AG09319 (cell line): ENCODE data around the gene LOXL4.

Source experiments
- DNase-seq: peaks from one replicate; pipeline ENCODE4 v3.0.0-alpha.2; 2010; ENCODE audit warnings: low read depth; ENCODE audit errors: extremely low read depth
- TF ChIP-seq, protein P1 (sequence below): IDR thresholded peaks from 2 replicates; pipeline ENCODE4 v1.5.1; 2011; ENCODE audit warnings: low read depth, mild to moderate bottlenecking, inconsistent platforms, low read length, moderate library complexity

The LOXL4 gene

DNA sequence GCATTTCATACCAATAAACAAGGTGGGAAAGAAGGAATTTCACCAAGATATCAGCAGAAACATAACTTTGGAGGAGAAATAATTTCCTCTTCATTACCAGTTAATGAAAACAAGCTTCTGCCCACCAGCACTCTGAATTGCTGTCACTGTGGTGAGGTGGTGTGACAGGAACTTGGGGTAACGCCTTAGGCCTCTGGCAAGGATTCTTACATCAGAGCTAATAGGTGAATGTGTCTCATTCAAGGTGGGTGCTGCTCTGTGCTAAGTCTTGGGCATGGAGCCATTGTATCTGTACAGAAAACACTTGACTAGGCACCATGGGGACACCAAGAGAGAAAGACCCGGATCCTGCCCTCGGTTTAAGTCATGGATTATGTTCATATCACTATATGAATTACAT lies 8.3 kb upstream of the LOXL4 start:
- TF ChIP-seq, protein P1, sequence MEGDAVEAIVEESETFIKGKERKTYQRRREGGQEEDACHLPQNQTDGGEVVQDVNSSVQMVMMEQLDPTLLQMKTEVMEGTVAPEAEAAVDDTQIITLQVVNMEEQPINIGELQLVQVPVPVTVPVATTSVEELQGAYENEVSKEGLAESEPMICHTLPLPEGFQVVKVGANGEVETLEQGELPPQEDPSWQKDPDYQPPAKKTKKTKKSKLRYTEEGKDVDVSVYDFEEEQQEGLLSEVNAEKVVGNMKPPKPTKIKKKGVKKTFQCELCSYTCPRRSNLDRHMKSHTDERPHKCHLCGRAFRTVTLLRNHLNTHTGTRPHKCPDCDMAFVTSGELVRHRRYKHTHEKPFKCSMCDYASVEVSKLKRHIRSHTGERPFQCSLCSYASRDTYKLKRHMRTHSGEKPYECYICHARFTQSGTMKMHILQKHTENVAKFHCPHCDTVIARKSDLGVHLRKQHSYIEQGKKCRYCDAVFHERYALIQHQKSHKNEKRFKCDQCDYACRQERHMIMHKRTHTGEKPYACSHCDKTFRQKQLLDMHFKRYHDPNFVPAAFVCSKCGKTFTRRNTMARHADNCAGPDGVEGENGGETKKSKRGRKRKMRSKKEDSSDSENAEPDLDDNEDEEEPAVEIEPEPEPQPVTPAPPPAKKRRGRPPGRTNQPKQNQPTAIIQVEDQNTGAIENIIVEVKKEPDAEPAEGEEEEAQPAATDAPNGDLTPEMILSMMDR: no peak
- no peak for DNase-seq

DNA sequence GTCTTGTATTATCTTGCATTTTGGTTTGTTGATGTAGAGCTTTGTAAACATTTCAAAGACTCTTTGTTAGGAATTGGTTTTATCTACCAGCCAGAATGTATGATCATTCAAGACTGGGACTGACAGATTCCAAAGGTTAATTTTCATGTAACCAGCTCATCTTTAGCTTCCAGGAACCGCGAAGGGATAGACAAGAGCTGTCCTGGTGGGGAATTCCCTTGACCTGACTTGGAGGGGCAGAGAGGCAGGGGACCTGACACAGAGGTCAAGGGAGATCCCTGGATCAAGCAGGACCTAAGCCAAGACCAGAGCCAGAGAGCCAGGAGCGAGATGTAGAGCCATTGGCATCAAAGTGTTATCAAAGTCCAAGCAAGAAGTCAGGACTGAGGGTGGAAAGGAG lies 6.6 kb upstream of the LOXL4 start:
- TF ChIP-seq, protein P1: no peak
- no peak for DNase-seq

DNA sequence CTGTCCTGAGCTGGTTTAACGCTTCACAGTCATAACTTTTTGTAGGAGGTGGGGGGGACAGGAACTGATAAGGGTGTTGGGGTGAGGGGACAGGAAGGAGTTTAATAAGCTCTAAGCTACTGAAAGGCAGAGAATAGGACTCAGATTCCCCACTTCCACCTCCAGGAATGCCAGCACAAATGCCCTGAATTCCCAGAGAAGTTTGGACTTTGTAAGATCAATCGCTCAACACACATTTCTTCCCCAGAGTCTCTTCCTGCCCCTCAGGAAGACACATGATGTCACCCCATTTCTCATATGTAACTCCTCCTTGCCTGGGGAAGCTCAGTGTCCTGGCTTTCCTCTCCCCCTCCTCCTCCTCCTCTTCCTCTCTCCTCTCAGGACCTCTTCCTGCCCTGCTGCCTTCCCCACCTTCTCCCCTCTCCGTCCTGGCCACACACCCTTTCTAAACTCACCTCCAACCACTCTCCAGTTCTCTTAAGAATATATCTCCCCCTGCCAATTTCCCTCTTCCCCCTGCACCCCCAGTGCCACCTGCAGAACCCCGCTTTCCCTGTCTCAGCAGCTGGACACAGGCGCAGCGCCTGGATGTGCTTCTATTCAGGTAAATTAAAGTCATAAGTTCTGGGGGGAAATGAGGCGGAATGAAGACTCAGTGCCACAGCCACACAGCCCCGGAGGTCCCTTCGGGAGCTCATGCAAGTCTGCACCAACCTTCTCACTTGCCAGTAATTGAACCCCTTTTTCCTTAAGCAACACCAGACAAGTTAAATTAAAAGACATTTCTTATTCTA lies 5.3 kb upstream of the LOXL4 start:
- TF ChIP-seq, protein P1: no peak
- no peak for DNase-seq

DNA sequence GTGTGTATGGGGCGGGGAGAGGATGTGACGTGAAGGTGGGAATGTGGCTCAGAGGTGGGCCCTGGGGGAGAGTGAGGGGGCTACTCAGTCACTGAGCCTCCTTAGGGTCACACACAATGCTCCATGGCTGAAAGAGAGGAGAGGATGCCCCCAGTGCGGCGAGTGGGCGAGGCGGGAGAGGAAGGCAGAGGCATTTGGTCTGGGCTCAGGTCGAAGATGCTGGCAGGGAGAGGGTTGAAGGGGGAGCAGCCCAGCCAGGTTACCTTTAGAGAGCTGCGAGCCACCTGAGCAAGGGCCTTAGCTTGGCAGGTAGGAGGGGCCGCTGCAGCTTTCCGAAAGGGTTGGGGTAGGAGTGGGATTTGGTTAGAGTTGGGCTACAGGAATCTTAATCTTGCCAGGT lies 4.7 kb upstream of the LOXL4 start:
- DNase-seq: no peak
- TF ChIP-seq, protein P1: no peak

DNA sequence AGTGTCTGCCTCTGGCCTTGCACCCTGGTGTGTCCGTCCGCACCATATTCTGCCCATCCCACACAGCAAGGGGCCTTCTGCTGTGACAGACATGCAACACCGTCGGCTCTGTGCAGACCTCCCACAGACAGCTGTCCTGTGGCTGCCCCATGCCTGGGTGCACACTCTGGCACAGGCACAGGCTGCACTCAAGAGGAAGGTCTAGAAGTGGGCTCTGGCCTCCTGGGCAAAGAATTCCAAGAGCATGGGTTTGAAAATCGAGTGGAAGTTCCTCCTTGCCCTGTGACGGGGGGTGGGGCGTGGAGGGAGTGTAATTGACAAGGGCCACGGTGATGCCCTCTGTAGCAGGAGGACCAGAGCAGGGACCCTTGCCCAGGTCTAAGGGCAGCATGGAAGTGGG lies 4.3 kb upstream of the LOXL4 start:
- TF ChIP-seq, protein P1: no peak
- no peak for DNase-seq

DNA sequence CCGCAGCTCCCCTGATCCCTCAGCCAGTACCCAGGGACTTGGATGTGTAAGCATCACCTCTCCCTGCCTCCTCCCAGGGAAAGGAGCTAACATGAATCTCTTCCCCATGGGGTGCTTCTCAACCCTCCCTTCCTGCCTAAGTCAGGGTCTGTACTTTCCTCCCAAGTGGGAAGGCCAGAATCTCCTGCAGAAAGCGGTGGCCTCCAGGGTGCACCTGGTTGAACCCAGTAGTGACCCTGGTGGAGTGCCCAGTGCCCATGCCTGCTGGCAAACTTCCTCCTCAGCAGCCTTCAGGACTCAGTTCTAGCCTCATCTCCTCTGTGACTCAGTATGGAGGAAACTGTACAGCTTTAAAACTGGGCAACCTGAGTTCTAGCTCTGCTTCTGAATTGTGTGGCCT lies 2.8 kb upstream of the LOXL4 start:
- TF ChIP-seq, protein P1: no peak
- DNase-seq: no peak

DNA sequence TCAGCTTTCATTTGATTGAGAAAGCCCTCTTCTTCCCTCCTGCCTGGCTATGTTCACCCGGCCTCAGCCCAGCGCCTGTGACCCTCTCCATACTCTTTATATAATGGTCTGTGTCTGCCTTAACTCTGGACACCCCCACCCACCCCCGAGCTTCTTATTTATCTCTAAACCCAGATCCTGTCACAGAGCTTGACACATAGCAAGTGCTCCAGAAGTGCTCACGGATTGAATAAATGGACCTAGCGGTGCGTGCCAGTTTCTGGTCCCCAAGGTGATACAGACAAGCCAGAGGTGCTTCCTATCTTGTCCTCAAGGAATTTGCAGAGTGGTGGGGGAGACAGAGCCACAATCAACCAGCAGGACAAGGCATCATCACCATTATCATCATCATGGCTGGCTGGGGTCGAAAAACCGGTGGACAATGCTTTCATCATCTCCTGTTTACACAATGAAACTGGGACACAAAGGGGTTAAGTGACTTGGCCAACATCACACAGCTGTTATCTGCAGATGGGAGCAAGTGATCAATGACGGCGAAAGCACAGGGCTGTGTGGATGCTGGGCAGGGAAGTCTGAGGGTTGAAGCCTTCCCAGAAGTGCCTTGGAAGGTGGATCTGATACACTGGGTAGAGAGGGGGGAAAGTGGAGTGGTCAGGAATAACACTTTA lies 2.2 kb upstream of the LOXL4 start:
- TF ChIP-seq, protein P1: no peak
- DNase-seq: no peak
